GM19438 (cell line): ENCODE measurements around the gene FAM170B.

Experiments used
- ATAC-seq: cut with Tn5 transposase; IDR thresholded peaks from one replicate; pipeline ENCODE4 v1.9.1; 2021; ENCODE audit warnings: low read depth; ENCODE audit not compliant: unreplicated experiment

FAM170B gene

DNA sequence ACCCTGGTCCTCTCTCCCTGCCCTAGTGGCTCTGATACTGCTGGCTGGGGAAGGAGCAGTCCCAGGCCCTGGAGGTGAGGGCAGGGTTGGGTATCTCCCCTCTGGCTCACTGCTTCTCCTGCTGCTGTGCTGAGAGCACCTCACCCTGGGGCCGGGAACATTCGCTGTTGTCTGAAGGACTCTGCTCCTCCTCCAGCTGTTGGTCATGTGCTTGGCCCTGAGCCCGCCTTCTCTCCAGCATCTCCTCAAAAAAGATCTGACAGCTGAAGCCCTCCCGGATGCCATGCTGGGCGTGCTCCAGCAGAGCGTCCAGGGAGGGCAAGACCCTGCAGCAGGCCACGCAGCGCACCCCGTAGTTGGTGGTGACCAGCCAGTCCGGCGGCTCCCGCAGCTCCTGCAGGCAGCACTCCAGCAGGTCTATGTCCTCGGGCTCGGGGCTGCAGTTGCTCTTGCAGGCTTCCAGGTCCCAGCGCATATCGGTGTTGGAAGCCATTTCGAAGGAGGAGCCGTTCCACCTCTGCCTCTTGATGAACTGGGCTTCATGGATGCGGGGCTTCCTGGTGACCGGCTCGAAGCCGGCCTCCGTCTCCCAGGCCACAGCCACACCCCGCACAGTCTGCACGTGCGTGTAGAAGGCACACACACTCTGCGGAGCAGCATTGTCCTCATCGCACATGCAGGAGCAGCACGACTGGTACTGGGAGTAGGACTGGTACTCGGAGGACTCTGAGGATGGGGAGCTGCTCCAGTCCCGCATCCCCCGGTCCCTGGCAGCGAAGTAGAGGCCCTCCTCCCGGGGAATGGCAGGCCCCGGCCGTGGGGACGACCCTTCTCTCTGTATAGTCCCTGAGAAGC is 2.1 kb downstream of the FAM170B start:
- ATAC-seq = no peak

- ATAC-seq = no peak
These were observed 4.4 kb downstream of the FAM170B start for GRCh38 chr10:49129376-49129775.

- ATAC-seq = no peak
These were observed 5.0 kb downstream of the FAM170B start for GRCh38 chr10:49128854-49129253.

DNA sequence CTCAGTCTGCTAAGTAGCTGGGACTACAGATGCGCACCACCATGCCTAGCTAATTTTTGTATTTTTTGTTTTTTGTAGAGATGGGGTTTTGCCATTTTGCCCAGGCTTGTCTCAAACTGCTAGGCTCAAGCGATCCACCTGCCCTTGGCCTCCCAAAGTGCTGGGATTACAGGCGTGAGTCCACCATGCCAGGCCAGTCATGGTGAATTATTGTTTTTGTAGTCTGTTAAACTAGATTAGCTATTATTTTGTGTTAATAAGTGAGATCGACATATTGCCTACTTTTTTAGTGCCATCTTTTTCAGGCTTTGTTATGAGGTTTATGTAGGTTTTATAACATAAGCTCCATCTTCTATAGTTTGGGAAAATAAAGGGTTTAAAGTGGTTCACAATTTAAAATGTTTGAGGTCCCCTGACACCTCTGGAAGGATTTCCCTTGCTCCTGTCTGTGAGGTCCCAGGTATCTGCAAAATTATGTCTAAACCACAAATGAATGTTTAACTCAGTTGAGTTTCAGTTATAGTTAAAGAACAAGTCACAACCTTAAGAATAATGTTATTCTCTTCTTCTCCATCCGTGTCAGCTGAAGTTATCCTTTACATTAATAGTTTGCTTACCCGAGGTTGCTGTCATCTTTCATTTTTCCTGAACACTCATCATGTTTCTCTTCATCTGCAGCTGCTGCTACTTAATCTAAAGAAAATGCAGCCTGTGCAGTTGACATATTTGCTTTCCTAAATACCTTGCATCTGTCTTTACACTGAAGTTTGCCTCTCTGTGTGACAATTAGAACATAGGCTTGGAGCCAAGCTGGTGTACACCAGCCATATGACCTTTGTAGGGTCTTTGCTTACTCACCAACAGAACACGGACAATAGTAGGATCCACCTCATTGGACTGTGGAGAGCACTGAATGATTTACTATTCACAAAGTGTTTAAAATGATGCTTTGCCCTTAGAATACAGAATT is 9.6 kb downstream of the FAM170B start:
- ATAC-seq = peak; percentile 80

- ATAC-seq = no peak
These were observed 12.9 kb downstream of the FAM170B start for GRCh38 chr10:49120911-49121310.

- ATAC-seq = no peak
These were observed 14.1 kb downstream of the FAM170B start for GRCh38 chr10:49119746-49120145.

- ATAC-seq = no peak
These were observed 15.3 kb downstream of the FAM170B start for GRCh38 chr10:49118430-49119074.

GRCh38 chr10:49117376-49118070 is 16.3 kb downstream of the FAM170B start:
- ATAC-seq = no peak

- no peak for ATAC-seq
These were observed 17.1 kb downstream of the FAM170B start for GRCh38 chr10:49116509-49117375.

DNA sequence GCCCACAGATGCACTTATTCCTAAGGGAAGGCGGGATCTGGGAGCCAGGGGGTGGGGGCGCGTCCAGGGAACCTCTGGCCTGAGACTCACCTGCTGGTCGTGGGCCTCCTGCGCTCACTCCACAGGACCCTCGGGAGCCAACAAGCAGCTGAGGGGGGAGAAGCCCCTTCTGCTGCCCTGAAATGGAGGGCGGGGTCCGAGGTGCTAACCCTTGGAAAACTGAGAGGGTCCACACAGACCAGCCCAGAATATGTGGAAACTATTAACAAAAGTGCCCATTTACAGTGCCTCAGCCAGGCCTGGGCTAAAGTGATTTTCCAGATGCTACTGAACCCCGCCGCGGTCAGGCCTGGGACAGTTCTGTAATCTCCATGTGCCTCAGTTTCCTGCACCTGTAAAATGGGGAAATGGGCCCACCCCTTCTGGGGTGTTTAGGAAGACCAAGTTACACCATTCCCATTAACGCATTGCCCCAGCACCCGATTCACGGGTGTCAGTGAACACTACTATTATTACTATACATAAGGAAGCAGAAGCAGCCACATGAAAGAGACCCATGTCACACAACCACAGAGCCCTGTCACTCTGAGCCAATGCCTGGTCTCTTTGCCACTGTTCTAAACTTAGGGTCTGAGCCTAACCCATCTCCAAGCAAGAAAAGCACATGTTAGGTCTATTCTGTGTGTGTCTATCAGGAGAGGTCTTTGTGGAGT is 17.9 kb downstream of the FAM170B start:
- no peak for ATAC-seq

DNA sequence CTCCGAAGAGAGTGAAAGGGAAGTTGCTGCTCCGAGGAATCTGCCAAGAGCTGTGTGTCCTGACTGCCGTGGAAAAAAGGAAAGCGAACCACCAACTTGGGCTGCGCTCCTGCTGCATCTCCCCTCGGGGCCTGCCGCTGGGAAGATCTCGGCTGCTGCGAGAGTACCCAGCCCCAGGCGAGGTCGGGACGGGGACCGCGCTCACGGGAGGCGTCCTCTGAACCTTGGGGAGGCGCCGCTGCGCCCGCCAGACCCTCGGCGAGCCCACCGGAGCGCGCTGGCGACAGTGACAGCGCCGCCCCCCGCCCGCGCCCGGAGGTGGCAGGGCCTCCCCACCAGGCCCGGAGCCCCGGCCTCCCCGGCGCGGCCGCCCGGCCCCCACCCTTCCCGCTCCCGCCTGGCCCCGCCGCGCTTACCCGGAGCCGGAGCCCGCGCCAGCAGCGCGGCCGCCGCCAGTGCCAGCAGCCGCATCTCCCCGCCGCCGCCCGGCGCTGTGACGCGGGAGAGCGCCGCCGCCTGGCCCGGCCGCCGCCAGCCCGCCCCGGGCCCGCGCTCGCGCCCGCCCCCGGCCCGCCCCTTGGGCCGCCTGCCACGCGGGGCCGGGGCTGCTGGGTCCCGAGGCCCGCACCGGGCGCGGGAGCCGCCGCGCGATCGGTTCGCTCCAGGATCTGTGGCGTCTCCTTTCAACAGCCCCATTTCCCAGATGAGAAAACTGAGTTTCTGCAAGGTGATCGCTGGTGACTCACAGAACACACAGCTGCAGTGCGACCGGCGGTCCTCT is 18.6 kb downstream of the FAM170B start, which contains the start of gene VSTM4:
TSS of gene VSTM4 (minus strand) at position 508 of the 781 bp plus-strand sequence. CDS start at position 471, 37 bp downstream.
- ATAC-seq = no peak

GRCh38 chr10:49114718-49115014 is 19.2 kb downstream of the FAM170B start:
- no peak for ATAC-seq

- no peak for ATAC-seq
These were observed 20.1 kb downstream of the FAM170B start for GRCh38 chr10:49113741-49114141.

DNA sequence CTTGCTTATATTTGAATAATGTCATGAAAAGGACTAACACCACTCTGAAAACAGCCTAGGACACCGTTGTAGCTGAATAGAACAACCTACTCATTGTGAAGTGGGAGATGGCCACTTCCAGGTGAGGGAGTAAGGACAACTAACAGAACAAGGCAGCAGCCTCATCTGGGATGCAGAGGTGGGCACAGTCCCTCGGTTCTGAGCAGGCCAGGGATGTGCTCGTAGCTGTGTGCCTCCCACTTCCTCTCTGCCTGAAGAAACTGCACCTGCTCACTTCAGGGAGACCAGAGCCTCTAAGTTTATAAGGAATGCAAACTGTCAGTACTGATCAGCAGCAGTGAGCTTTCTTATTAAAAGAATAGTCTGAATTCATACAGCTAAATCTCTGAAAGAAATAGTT is 21.0 kb downstream of the FAM170B start:
- ATAC-seq = no peak

DNA sequence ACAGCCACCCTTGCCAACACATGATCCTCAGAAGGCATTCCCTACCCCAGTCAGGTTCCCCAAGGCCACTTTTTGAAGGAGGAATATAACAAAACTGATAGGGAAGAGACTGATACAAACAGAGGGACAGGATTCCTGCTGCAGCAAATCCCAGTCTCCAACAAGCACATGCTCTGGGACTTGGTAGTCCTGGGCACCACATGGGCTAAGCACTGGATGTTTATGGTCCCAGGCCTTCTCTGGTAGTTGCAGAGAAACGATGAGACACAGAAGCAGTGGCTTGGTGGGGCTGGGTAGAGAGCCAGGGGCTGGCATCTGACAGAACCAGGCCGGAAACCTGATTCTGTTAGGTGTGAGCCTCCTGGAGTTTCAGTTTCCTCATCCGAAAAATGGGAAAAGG is 21.7 kb downstream of the FAM170B start:
- no peak for ATAC-seq

- no peak for ATAC-seq
These were observed 22.5 kb downstream of the FAM170B start for GRCh38 chr10:49111320-49111698.

DNA sequence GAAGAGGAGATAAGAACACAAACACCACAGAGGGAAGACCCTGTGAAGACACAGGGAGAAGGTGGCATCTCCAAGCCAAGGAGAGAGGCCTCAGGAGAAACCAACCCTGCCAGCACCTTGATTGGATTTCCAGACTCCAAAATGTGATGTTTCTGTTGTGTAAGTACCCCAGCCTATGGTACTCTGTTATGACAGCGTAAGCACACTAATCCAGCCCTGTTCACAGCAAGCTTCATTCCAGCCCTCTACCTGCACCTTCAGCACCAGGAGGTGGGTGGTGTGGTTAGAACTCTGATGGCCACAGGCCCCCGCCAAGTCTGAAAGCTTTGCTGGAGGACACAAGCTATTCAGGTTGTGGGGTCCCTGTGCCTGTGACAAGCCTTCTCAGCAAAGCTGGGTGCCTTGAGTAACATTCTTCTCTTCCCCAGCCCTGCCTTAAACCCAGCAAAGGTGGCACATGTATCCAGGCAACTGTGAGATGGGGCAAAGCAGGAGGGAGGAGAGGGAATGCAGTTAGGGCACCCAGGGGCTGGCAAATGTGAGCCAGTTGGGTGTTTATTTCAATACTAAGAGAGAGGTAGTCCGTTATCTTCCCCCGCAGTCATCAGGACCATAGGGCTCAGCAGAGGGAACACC is 23.0 kb downstream of the FAM170B start:
- ATAC-seq = no peak
